B cell (primary cell): ENCODE data around the gene DOCK4. TPM values are rescaled to one million over a fixed set of nuclear protein-coding genes. Genes with fewer than 3 reads are reported as not detected.

Experiments
- ATAC-seq: fragments of 200-7000 bp; cut with Tn5 transposase; one replicate; pipeline ENCODE4 v1.10.0; 2021; ENCODE audit warnings: low read depth, mild to moderate bottlenecking, moderate number of reproducible peaks, moderate library complexity
- CTCF ChIA-PET: fragments of 350-600 bp; sonication (Branson Sonifier 250); formaldehyde crosslinking; loops from one replicate; lab custom pipeline; 2021; ENCODE audit warnings: antibody characterized with exemption, inconsistent platforms; lab: Charles Lee
- POLR2A ChIA-PET: fragments of 350-600 bp; sonication (Branson Sonifier 250); formaldehyde crosslinking; loops from one replicate; lab custom pipeline; 2021; ENCODE audit warnings: antibody characterized with exemption; lab: Charles Lee
- DNase-seq: peaks from one replicate; pipeline ENCODE4 v3.0.0; 2013
- H2AFZ ChIP-seq: 2 replicates; pipeline ENCODE4 v1.6.1; 2012; ENCODE audit warnings: mild to moderate bottlenecking, low read depth, low read length; ENCODE audit not compliant: insufficient read depth, poor library complexity, severe bottlenecking
- H3K27ac ChIP-seq, 2 donors: 1 replicate in 1 of 2; 2 replicates in 1 of 2; pipeline ENCODE4 v1.5.1; 2012 to 2013; ENCODE audit warnings: low read length in 2 of 2, mild to moderate bottlenecking in 2 of 2, moderate library complexity in 1 of 2
- H3K27me3 ChIP-seq, 4 experiments: fragments of 200-600 bp in 1 of 4; sonication (generic) in 1 of 4; replicated peaks in 1 of 4; 1 replicate in 2 of 4; 2 replicates in 2 of 4; pipeline versions ENCODE4 v1.6.1 to v1.7.0; 2013 to 2016; ENCODE audit warnings: low read length in 3 of 4, mild to moderate bottlenecking in 2 of 4, mixed read lengths in 1 of 4, moderate library complexity in 1 of 4; ENCODE audit not compliant: insufficient read depth in 4 of 4, control insufficient read depth in 3 of 4; ENCODE audit errors: control extremely low read depth in 1 of 4
- H3K36me3 ChIP-seq, 2 experiments: replicated peaks in 1 of 2; 1 replicate in 1 of 2; 2 replicates in 1 of 2; pipeline versions ENCODE4 v1.6.1 to v1.7.1; 2013; ENCODE audit warnings: low read length in 1 of 2; ENCODE audit not compliant: insufficient read depth in 2 of 2, control insufficient read depth in 1 of 2; ENCODE audit errors: control extremely low read depth in 1 of 2, extremely low read depth in 1 of 2
- H3K4me1 ChIP-seq, 2 donors: fragments of 200-600 bp in 1 of 2; sonication (generic) in 1 of 2; 1 replicate in 1 of 2; 2 replicates in 1 of 2; pipeline versions ENCODE4 v1.5.1 to v1.6.1; 2013 to 2017; ENCODE audit warnings: low read length in 2 of 2; ENCODE audit not compliant: control insufficient read depth in 2 of 2, insufficient read depth in 2 of 2
- H3K4me2 ChIP-seq: replicated peaks from 2 replicates; pipeline ENCODE3; 2012; ENCODE audit warnings: mild to moderate bottlenecking, low read depth, low read length; ENCODE audit not compliant: poor library complexity, severe bottlenecking
- H3K4me3 ChIP-seq, 5 experiments: fragments of 200-600 bp in 1 of 5; sonication (generic) in 1 of 5; 1 replicate in 3 of 5; 2 replicates in 2 of 5; pipeline versions ENCODE4 v1.5.1 to v1.7.0; 2011 to 2016; ENCODE audit warnings: low read length in 4 of 5, mild to moderate bottlenecking in 4 of 5, low read depth in 2 of 5, control low read depth in 1 of 5, moderate library complexity in 1 of 5; ENCODE audit not compliant: insufficient read depth in 1 of 5; ENCODE audit errors: control extremely low read depth in 1 of 5, extremely low read depth in 1 of 5
- H3K79me2 ChIP-seq: fragments of 200-600 bp; sonication (generic); one replicate; pipeline ENCODE4 v1.6.0; 2016; ENCODE audit warnings: low read length; ENCODE audit not compliant: control insufficient read depth, insufficient read depth
- H3K9ac ChIP-seq: fragments of 200-600 bp; sonication (generic); 2 replicates; pipeline ENCODE4 v1.6.1; 2017; ENCODE audit warnings: mild to moderate bottlenecking, low read length, moderate library complexity
- H3K9me3 ChIP-seq, 3 donors: one replicate each; pipeline versions ENCODE4 v1.6.1 to v1.7.1; 2013; ENCODE audit warnings: low read length in 2 of 3; ENCODE audit not compliant: control insufficient read depth in 2 of 3, insufficient read depth in 1 of 3; ENCODE audit errors: control extremely low read depth in 1 of 3
- H4K20me1 ChIP-seq: 2 replicates; pipeline ENCODE4 v1.6.0; 2012; ENCODE audit warnings: mild to moderate bottlenecking, low read length; ENCODE audit not compliant: insufficient read depth, control insufficient read depth, poor library complexity, severe bottlenecking
- H3K27ac Mint-ChIP-seq: one replicate; pipeline ENCODE4 v1.8.0; 2021; ENCODE audit warnings: mixed read lengths
- H3K27me3 Mint-ChIP-seq: one replicate; pipeline ENCODE4 v1.8.0; 2021; ENCODE audit warnings: mixed read lengths
- H3K4me1 Mint-ChIP-seq: one replicate; pipeline ENCODE4 v1.8.0; 2021; ENCODE audit warnings: mixed read lengths
- H3K4me3 Mint-ChIP-seq: one replicate; pipeline ENCODE4 v1.8.0; 2021; ENCODE audit warnings: mixed read lengths
- H3K9me3 Mint-ChIP-seq: one replicate; pipeline ENCODE4 v1.8.0; 2022; ENCODE audit warnings: mixed read lengths; ENCODE audit not compliant: insufficient read depth
- EZH2 ChIP-seq: IDR thresholded peaks from 2 replicates; pipeline ENCODE4 v1.6.1; 2012; ENCODE audit warnings: borderline replicate concordance, low read depth, mild to moderate bottlenecking, moderate library complexity, low read length; ENCODE audit not compliant: insufficient read depth, poor library complexity, severe bottlenecking
- WGBS: methylation state at CpG from one replicate; pipeline ENCODE4 v1.1.5; 2013; ENCODE audit warnings: missing lambda C conversion rate; ENCODE audit not compliant: insufficient coverage; 5-methylcytosine and 5-hydroxymethylcytosine counted together
- intact Hi-C: fragments of 100-400 bp; cut with micrococcal nuclease; formaldehyde crosslinking; loops from one replicate; pipeline ENCODE4 v1.10.0; 2022
- polyA plus RNA-seq: library from polyadenylated mRNA; depleted of rRNA; stranded (reverse); fragments of >200 nt; gene quantifications from 2 replicates; pipeline ENCODE4 v1.2.3, GENCODE V29; 2012
- total RNA-seq, 2 donors: library from RNA; stranded (reverse); fragments of 120-200 nt in 1 of 2; gene quantifications; 1 replicate in 1 of 2; 2 replicates in 1 of 2; pipeline versions ENCODE4 v1.2.3 to v1.2.4, GENCODE V29; 2013 to 2022
- TF ChIP-seq, protein P1 (sequence below): fragments of 200-600 bp; IDR thresholded peaks from one replicate; pipeline ENCODE4 v1.8.0; 2022; ENCODE audit warnings: antibody characterized with exemption, mild to moderate bottlenecking

Gene DOCK4
- total and polyA plus RNA-seq, 2 donors (not counting 1 experiment from before 2014, with no cell fraction given), result 0.03 to 4.1 TPM

GRCh38 chr7:111832174-111832573, 374.0 kb downstream of the DOCK4 start:
- ChIA-PET POLR2A (no interaction called here), CTCF (no interaction called here)
- intact Hi-C loops, result no loop called here
- no peak for TF ChIP-seq EZH2
- TF ChIP-seq, protein P1, sequence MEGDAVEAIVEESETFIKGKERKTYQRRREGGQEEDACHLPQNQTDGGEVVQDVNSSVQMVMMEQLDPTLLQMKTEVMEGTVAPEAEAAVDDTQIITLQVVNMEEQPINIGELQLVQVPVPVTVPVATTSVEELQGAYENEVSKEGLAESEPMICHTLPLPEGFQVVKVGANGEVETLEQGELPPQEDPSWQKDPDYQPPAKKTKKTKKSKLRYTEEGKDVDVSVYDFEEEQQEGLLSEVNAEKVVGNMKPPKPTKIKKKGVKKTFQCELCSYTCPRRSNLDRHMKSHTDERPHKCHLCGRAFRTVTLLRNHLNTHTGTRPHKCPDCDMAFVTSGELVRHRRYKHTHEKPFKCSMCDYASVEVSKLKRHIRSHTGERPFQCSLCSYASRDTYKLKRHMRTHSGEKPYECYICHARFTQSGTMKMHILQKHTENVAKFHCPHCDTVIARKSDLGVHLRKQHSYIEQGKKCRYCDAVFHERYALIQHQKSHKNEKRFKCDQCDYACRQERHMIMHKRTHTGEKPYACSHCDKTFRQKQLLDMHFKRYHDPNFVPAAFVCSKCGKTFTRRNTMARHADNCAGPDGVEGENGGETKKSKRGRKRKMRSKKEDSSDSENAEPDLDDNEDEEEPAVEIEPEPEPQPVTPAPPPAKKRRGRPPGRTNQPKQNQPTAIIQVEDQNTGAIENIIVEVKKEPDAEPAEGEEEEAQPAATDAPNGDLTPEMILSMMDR, result no peak
- no peaks in the 10 kb centered on the region for H3K4me1 Mint-ChIP-seq
- Histone ChIP-seq H3K36me3 (no peaks in the 10 kb centered on the region), H3K4me3 (no peak overlapping the region), H3K9me3 (no peaks in the 10 kb centered on the region), H3K27ac (no peak overlapping the region), H2AFZ (no peak overlapping the region), H4K20me1 (no peaks in the 10 kb centered on the region), H3K4me2 (no peak overlapping the region), H3K9ac (no peak overlapping the region), H3K4me1 (no peaks in the 10 kb centered on the region), H3K79me2 (no peaks in the 10 kb centered on the region), H3K27me3 (no peaks in the 10 kb centered on the region)
- no peak for ATAC-seq
- H3K9me3 Mint-ChIP-seq, result no peaks in the 10 kb centered on the region
- 100% methylated on average over 3 of the region's 5 CpGs for WGBS
- H3K4me3 Mint-ChIP-seq, result no peak overlapping the region
- H3K27me3 Mint-ChIP-seq, result no peaks in the 10 kb centered on the region
- no peak for DNase-seq
- H3K27ac Mint-ChIP-seq, result no peak overlapping the region

GRCh38 chr7:111829221-111829620, 377.0 kb downstream of the DOCK4 start:
- Mint-ChIP-seq H3K4me3 (no peak overlapping the region), H3K9me3 (peaks cover 6% of the 10 kb centered on the region), H3K27me3 (peaks cover 2% of the 10 kb centered on the region), H3K27ac (no peak overlapping the region), H3K4me1 (no peaks in the 10 kb centered on the region)
- no peak overlapping the region for H3K9ac ChIP-seq
- TF ChIP-seq, protein P1, result no peak
- CTCF ChIA-PET, result no interaction called here
- H3K79me2 ChIP-seq, result no peaks in the 10 kb centered on the region
- no peak overlapping the region for H3K27ac ChIP-seq
- H3K4me3 ChIP-seq, result no peak overlapping the region
- no CpG with 5 or more reads among the region's 2 CpGs for WGBS
- ATAC-seq (no peak), DNase-seq (no peak)
- H4K20me1 ChIP-seq, result no peaks in the 10 kb centered on the region
- POLR2A ChIA-PET, result no interaction called here
- H3K4me2 ChIP-seq, result no peak overlapping the region
- H3K9me3 ChIP-seq, result no peaks in the 10 kb centered on the region
- H3K27me3 ChIP-seq, result no peaks in the 10 kb centered on the region
- intact Hi-C loops, result no loop called here
- no peak overlapping the region for H2AFZ ChIP-seq
- H3K36me3 ChIP-seq, result no peaks in the 10 kb centered on the region
- H3K4me1 ChIP-seq, result no peaks in the 10 kb centered on the region
